ENCODE data around the gene FBXO41.

FBXO41 gene

GRCh38 chr2:73259276-73259675 lies 25.0 kb downstream of the FBXO41 start:
- Mint-ChIP-seq H3K9me3 (no peaks in the 10 kb centered on the region), H3K27me3 (no peaks in the 10 kb centered on the region), H3K27ac (no peak overlapping the region), H3K36me3 (peaks cover 42% of the 10 kb centered on the region), H3K4me3 (no peak overlapping the region), H3K4me1 (peaks cover 10% of the 10 kb centered on the region)
- no peak for ATAC-seq

- Mint-ChIP-seq H3K4me1 (peaks cover 10% of the 10 kb centered on the region), H3K36me3 (peaks cover 38% of the 10 kb centered on the region), H3K4me3 (no peak overlapping the region), H3K27ac (no peak overlapping the region), H3K9me3 (no peaks in the 10 kb centered on the region), H3K27me3 (no peaks in the 10 kb centered on the region)
- ATAC-seq = no peak
Measured at GRCh38 chr2:73258913-73259215, 25.4 kb downstream of the FBXO41 start.

- Mint-ChIP-seq H3K27ac (no peak overlapping the region), H3K36me3 (peaks cover 37% of the 10 kb centered on the region), H3K9me3 (no peaks in the 10 kb centered on the region), H3K4me3 (no peak overlapping the region), H3K27me3 (no peaks in the 10 kb centered on the region), H3K4me1 (peaks cover 10% of the 10 kb centered on the region)
- no peak for ATAC-seq
Measured at GRCh38 chr2:73258186-73258912, 25.9 kb downstream of the FBXO41 start.

- ATAC-seq = no peak
- H3K9me3 Mint-ChIP-seq = no peaks in the 10 kb centered on the region
Measured at GRCh38 chr2:73257425-73258125, 26.7 kb downstream of the FBXO41 start.

GRCh38 chr2:73257021-73257420 lies 27.3 kb downstream of the FBXO41 start:
- peak overlapping the region; percentile 8 for H3K27ac Mint-ChIP-seq
- H3K4me1 Mint-ChIP-seq = peaks cover 10% of the 10 kb centered on the region
- ATAC-seq = no peak
- H3K4me3 Mint-ChIP-seq = no peak overlapping the region
- H3K27me3 Mint-ChIP-seq = no peaks in the 10 kb centered on the region
- no peaks in the 10 kb centered on the region for H3K9me3 Mint-ChIP-seq
- H3K36me3 Mint-ChIP-seq = peaks cover 46% of the 10 kb centered on the region

More at GRCh38 chr2:73257425-73258125, 26.7 kb downstream of the FBXO41 start:
- H3K4me1 Mint-ChIP-seq = peaks cover 10% of the 10 kb centered on the region
- peaks cover 40% of the 10 kb centered on the region for H3K36me3 Mint-ChIP-seq
- no peak overlapping the region for H3K4me3 Mint-ChIP-seq
- H3K27me3 Mint-ChIP-seq = no peaks in the 10 kb centered on the region
- H3K27ac Mint-ChIP-seq = peak overlapping the region; percentile 8

- Mint-ChIP-seq H3K9me3 (no peaks in the 10 kb centered on the region), H3K27ac (peak overlapping the region; percentile 8), H3K4me1 (peaks cover 10% of the 10 kb centered on the region), H3K36me3 (peaks cover 47% of the 10 kb centered on the region), H3K27me3 (no peaks in the 10 kb centered on the region), H3K4me3 (no peak overlapping the region)
- ATAC-seq = no peak
Measured at GRCh38 chr2:73256618-73256922, 27.7 kb downstream of the FBXO41 start.

- peak overlapping the region; percentile 8 for H3K27ac Mint-ChIP-seq
- H3K4me1 Mint-ChIP-seq = peaks cover 10% of the 10 kb centered on the region
- no peak for ATAC-seq
- H3K36me3 Mint-ChIP-seq = peaks cover 49% of the 10 kb centered on the region
- no peaks in the 10 kb centered on the region for H3K9me3 Mint-ChIP-seq
- no peak overlapping the region for H3K4me3 Mint-ChIP-seq
- no peaks in the 10 kb centered on the region for H3K27me3 Mint-ChIP-seq
Measured at GRCh38 chr2:73255907-73256617, 28.2 kb downstream of the FBXO41 start.

- Mint-ChIP-seq H3K36me3 (peaks cover 58% of the 10 kb centered on the region), H3K27ac (peak overlapping the region; percentile 52), H3K4me1 (peaks cover 10% of the 10 kb centered on the region), H3K9me3 (no peaks in the 10 kb centered on the region), H3K27me3 (no peaks in the 10 kb centered on the region), H3K4me3 (no peak overlapping the region)
- no peak for ATAC-seq
Measured at GRCh38 chr2:73255007-73255644, 29.2 kb downstream of the FBXO41 start.

- peak overlapping the region; percentile 52 for H3K27ac Mint-ChIP-seq
- no peaks in the 10 kb centered on the region for H3K9me3 Mint-ChIP-seq
- no peak overlapping the region for H3K4me3 Mint-ChIP-seq
- H3K27me3 Mint-ChIP-seq = no peaks in the 10 kb centered on the region
- peaks cover 60% of the 10 kb centered on the region for H3K36me3 Mint-ChIP-seq
- peaks cover 10% of the 10 kb centered on the region for H3K4me1 Mint-ChIP-seq
- ATAC-seq = no peak
Measured at GRCh38 chr2:73254343-73255006, 29.8 kb downstream of the FBXO41 start.

GRCh38 chr2:73253901-73254300 lies 30.4 kb downstream of the FBXO41 start:
- Mint-ChIP-seq H3K4me1 (peaks cover 10% of the 10 kb centered on the region), H3K27ac (no peak overlapping the region), H3K36me3 (peaks cover 59% of the 10 kb centered on the region), H3K27me3 (no peaks in the 10 kb centered on the region), H3K4me3 (no peak overlapping the region), H3K9me3 (no peaks in the 10 kb centered on the region)
- ATAC-seq = no peak

GRCh38 chr2:73253400-73253799 lies 30.9 kb downstream of the FBXO41 start:
- Mint-ChIP-seq H3K9me3 (no peaks in the 10 kb centered on the region), H3K4me3 (no peak overlapping the region), H3K4me1 (peaks cover 10% of the 10 kb centered on the region), H3K36me3 (peaks cover 61% of the 10 kb centered on the region), H3K27me3 (no peaks in the 10 kb centered on the region), H3K27ac (no peak overlapping the region)
- no peak for ATAC-seq

GRCh38 chr2:73252238-73253027 lies 31.8 kb downstream of the FBXO41 start:
- Mint-ChIP-seq H3K4me3 (no peak overlapping the region), H3K36me3 (peaks cover 70% of the 10 kb centered on the region), H3K27me3 (no peaks in the 10 kb centered on the region)

GRCh38 chr2:73250872-73251846 lies 33.1 kb downstream of the FBXO41 start:
- no peaks in the 10 kb centered on the region for H3K27me3 Mint-ChIP-seq
- H3K4me3 Mint-ChIP-seq = no peak overlapping the region
- H3K27ac Mint-ChIP-seq = no peak overlapping the region
- peaks cover 7% of the 10 kb centered on the region for H3K4me1 Mint-ChIP-seq
- no peak for ATAC-seq
- no peaks in the 10 kb centered on the region for H3K9me3 Mint-ChIP-seq
- peaks cover 76% of the 10 kb centered on the region for H3K36me3 Mint-ChIP-seq

More at GRCh38 chr2:73252238-73253027, 31.8 kb downstream of the FBXO41 start:
- no peaks in the 10 kb centered on the region for H3K9me3 Mint-ChIP-seq
- H3K4me1 Mint-ChIP-seq = peaks cover 10% of the 10 kb centered on the region
- H3K27ac Mint-ChIP-seq = no peak overlapping the region
- ATAC-seq = no peak

All from stimulated activated memory B cell treated with anti-CD40 and anti-IgM and Interleukin-4, amounts not matched to agents 10 μg/mL and 1 μg/mL and 100 μg/mL, for 72 hours (primary cell).